Measurements from ENCODE around the gene RNF144A.
A peak's percentile ranks its signal among the peaks of the same experiment; 100 is the strongest.

The RNF144A gene

GRCh38 chr2:7027411-7027810, 110.2 kb downstream of the RNF144A start:
- DNase-seq = no peak

- no peak for DNase-seq
These were observed 110.9 kb downstream of the RNF144A start for GRCh38 chr2:7027956-7028655.

GRCh38 chr2:7028846-7029245, 111.6 kb downstream of the RNF144A start:
- no peak for DNase-seq

GRCh38 chr2:7029291-7030059, 112.3 kb downstream of the RNF144A start:
- DNase-seq = no peak

GRCh38 chr2:7030810-7031209, 113.6 kb downstream of the RNF144A start:
- DNase-seq = no peak

- peak; percentile 37 for DNase-seq
These were observed 114.5 kb downstream of the RNF144A start for GRCh38 chr2:7031547-7032245.

GRCh38 chr2:7032371-7032770, 115.2 kb downstream of the RNF144A start:
- no peak for DNase-seq

- no peak for DNase-seq
These were observed 116.1 kb downstream of the RNF144A start for GRCh38 chr2:7033136-7033960.

GRCh38 chr2:7034303-7034702, 117.1 kb downstream of the RNF144A start:
- DNase-seq = no peak

- DNase-seq = no peak
These were observed 118.7 kb downstream of the RNF144A start for GRCh38 chr2:7035884-7036283.

GRCh38 chr2:7037340-7038333, 120.4 kb downstream of the RNF144A start:
- DNase-seq = peak; percentile 33

GRCh38 chr2:7040547-7040946, 123.3 kb downstream of the RNF144A start:
- DNase-seq = no peak

- no peak for DNase-seq
These were observed 124.2 kb downstream of the RNF144A start for GRCh38 chr2:7041421-7041820.

GRCh38 chr2:7043690-7044089, 126.5 kb downstream of the RNF144A start:
- DNase-seq = no peak

GRCh38 chr2:7044253-7045250, 127.3 kb downstream of the RNF144A start:
- peak; percentile 50 for DNase-seq

- DNase-seq = no peak
These were observed 128.7 kb downstream of the RNF144A start for GRCh38 chr2:7045601-7046590.

- no peak for DNase-seq
These were observed 130.4 kb downstream of the RNF144A start for GRCh38 chr2:7047661-7048060.

GRCh38 chr2:7048762-7049294, 131.6 kb downstream of the RNF144A start:
- DNase-seq = no peak

GRCh38 chr2:7052404-7052803, 135.2 kb downstream of the RNF144A start:
- no peak for DNase-seq
